ENCODE measurements around the gene HSPBAP1.

GRCh38 chr3:122825460-122825859, 31.8 kb upstream of the HSPBAP1 start:
- TF ChIP-seq EZH2phosphoT487 (IDR thresholded peaks at IDR 0.05; ENCODE audit: borderline replicate concordance, low read length): no peak
- TF ChIP-seq CTCF (conservative IDR thresholded peaks at IDR 0.05; ENCODE audit: low read depth, low read length): no peak
- no peak for TF ChIP-seq EZH2 (IDR thresholded peaks at IDR 0.05; ENCODE audit: low read length, unreplicated experiment)

All from PC-3 (cell line).